ENCODE measurements around the gene B4GALNT1.
"Not testable (repeated sequence)": the region's sequence is repeated elsewhere in the genome, so short reads cannot be mapped to it uniquely, and the experiment has no call there.

Gene B4GALNT1

DNA sequence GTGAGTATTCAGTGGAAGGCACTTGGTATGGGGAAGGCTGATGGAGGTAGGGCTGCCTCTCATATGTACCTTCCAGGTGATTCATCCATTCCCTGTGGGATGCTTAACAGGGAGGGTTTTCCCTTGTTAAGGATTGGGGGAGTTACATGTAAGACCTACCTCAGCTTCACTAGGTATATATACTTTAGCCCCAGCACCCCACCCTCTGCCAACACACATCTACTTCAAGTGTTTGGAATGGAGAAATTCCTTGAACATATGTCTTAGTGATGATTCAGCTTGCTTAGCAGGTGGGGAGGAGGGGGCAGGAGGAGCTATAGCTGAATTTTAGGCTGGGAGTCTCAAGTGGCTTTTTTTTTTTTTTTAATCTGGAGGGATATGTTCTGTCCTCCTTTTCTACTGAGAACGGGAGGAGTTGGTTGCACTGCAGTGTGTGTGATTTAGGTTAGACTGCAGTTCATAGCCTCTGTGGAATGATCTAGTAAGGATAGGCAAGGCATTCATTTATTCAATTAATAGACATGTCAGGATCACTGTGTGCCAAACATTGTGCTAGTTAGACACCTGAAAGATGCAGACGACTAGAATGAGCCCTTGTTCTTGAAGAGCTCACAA, 40.3 kb downstream of the B4GALNT1 start:
- Histone ChIP-seq H3K9ac (no peak overlapping the region), H3K4me2 (ENCODE audit: low read length) (no peak overlapping the region), H3K4me1 (no peaks in the 10 kb centered on the region), H3K27ac (no peak overlapping the region), H3K27me3 (ENCODE audit: control insufficient read depth, insufficient read depth, low read length) (no peaks in the 10 kb centered on the region), H2AFZ (no peak overlapping the region), H3K36me3 (ENCODE audit: control insufficient read depth, insufficient read depth, low read length) (no peaks in the 10 kb centered on the region), H3K4me3 (ENCODE audit: low read depth, low read length) (no peak overlapping the region), H3K9me3 (ENCODE audit: control insufficient read depth, low read length) (no peaks in the 10 kb centered on the region), H3K79me2 (no peaks in the 10 kb centered on the region)
- TF ChIP-seq, protein P1, sequence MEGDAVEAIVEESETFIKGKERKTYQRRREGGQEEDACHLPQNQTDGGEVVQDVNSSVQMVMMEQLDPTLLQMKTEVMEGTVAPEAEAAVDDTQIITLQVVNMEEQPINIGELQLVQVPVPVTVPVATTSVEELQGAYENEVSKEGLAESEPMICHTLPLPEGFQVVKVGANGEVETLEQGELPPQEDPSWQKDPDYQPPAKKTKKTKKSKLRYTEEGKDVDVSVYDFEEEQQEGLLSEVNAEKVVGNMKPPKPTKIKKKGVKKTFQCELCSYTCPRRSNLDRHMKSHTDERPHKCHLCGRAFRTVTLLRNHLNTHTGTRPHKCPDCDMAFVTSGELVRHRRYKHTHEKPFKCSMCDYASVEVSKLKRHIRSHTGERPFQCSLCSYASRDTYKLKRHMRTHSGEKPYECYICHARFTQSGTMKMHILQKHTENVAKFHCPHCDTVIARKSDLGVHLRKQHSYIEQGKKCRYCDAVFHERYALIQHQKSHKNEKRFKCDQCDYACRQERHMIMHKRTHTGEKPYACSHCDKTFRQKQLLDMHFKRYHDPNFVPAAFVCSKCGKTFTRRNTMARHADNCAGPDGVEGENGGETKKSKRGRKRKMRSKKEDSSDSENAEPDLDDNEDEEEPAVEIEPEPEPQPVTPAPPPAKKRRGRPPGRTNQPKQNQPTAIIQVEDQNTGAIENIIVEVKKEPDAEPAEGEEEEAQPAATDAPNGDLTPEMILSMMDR (IDR thresholded peaks at IDR 0.05): no peak

DNA sequence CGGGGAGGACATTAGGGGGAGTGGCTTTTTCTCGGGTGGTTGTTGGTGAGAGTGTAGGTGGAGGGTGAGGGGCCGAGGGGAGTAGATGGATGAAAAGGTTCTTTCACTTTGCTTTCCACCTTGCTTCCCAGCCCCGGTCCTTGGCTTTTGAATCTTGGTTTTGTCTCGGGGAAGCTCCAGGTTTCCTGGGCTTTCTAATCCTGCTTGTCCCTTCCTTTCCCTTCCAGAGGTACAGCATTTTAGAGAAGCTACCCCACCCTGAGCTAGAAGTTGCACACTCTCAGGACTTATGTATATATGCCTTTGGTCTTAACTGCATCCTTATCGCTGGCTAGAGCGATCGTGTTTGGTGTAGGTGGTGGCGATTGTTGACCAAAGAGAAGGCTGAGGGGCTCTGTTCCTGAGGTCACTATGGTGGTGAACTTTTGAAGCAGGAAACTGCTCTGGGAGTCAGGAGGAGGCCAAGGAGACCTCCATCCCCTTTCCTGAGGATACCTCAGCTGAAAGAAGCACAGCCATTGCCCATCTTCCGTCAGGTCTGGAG, 41.1 kb downstream of the B4GALNT1 start:
- Histone ChIP-seq H3K4me1 (no peaks in the 10 kb centered on the region), H3K27ac (peak overlapping the region; percentile 71), H3K4me3 (ENCODE audit: low read depth, low read length) (peak overlapping the region; percentile 96), H3K9me3 (ENCODE audit: control insufficient read depth, low read length) (no peaks in the 10 kb centered on the region), H3K9ac (no peak overlapping the region), H2AFZ (peak overlapping the region; percentile 96), H3K27me3 (ENCODE audit: control insufficient read depth, insufficient read depth, low read length) (no peaks in the 10 kb centered on the region), H3K4me2 (ENCODE audit: low read length) (peak overlapping the region; percentile 89), H3K79me2 (no peaks in the 10 kb centered on the region), H3K36me3 (ENCODE audit: control insufficient read depth, insufficient read depth, low read length) (no peaks in the 10 kb centered on the region)
- TF ChIP-seq, protein P1 (IDR thresholded peaks at IDR 0.05): no peak

DNA sequence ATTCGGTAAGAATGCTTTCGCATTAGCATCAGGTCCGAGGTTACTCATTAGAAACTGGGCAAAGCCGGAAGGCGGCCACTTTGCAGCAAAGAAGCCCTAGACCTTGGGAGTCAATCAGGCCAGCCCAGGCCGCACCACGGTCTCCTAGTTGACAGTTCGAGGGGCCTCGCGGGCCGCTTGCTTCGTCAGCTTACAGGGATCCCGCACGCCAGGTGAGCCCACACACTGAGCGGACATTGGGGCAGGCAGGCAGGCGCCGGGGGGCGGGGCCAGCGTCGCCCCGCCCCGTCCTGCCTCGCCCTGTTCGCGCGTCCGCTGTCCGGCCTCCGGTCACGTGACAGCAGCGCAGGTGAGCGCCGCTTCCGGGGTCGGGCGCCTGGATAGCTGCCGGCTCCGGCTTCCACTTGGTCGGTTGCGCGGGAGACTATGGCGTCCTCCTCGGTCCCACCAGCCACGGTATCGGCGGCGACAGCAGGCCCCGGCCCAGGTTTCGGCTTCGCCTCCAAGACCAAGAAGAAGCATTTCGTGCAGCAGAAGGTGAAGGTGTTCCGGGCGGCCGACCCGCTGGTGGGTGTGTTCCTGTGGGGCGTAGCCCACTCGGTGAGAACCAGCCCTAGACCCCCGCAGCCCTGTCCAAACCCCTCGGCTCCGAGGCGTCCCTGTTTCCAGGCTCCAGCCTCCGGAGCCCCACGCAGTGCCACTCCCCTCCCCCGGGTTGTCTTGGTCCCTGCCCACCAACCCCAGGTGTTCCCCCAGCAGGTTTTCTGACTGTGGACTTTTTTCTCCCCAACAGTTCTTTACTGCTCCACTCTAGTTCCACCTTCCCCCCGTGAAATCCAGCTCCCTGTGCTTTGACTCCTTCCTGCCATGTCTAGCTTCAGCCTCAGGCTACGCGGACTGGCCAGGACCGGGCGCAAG, 41.9 kb downstream of the B4GALNT1 start, which contains the start of gene PIP4K2C:
TSS of gene PIP4K2C (plus strand) at position 329 of the 918 bp plus-strand sequence. CDS start at position 427, 98 bp downstream.
- no peaks in the 10 kb centered on the region for H3K36me3 ChIP-seq (ENCODE audit: control insufficient read depth, insufficient read depth, low read length)
- peak within 1 kb of the TSS; percentile 89 for H3K4me2 ChIP-seq (ENCODE audit: low read length)
- H3K4me3 ChIP-seq (ENCODE audit: low read depth, low read length): peak within 1 kb of the TSS; percentile 96
- no peaks in the 10 kb centered on the region for H3K4me1 ChIP-seq
- H3K79me2 ChIP-seq: no peaks in the 10 kb centered on the region
- TF ChIP-seq, protein P1 (IDR thresholded peaks at IDR 0.05): no peak
- peak within 1 kb of the TSS; percentile 96 for H2AFZ ChIP-seq
- no peaks in the 10 kb centered on the region for H3K9me3 ChIP-seq (ENCODE audit: control insufficient read depth, low read length)
- no peaks in the 10 kb centered on the region for H3K27me3 ChIP-seq (ENCODE audit: control insufficient read depth, insufficient read depth, low read length)
- no peak within 1 kb of the TSS for H3K9ac ChIP-seq
- peak within 1 kb of the TSS; percentile 71 for H3K27ac ChIP-seq

DNA sequence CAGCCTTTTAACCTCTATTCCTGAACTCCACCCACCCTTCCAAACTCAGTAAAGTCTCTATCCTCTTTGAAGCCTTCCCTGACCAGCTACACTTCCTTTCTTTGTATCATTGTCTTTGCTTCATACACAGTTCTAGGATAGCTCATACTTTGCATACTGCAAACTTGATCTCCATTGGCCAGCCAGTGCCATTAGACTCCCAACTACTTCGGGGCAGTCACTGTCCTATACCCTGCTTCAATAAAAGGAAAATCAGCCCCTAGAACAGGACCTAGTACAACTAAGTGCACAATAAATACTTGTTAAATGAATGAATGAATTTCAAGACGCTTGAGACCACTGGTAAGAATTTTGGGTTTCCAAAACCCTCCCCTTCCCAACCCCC, 42.5 kb downstream of the B4GALNT1 start:
- Histone ChIP-seq H3K9ac (no peak overlapping the region), H3K27ac (peak overlapping the region; percentile 71), H3K79me2 (no peaks in the 10 kb centered on the region), H3K9me3 (ENCODE audit: control insufficient read depth, low read length) (no peaks in the 10 kb centered on the region), H3K4me3 (ENCODE audit: low read depth, low read length) (peak overlapping the region; percentile 96), H3K4me1 (no peaks in the 10 kb centered on the region), H3K27me3 (ENCODE audit: control insufficient read depth, insufficient read depth, low read length) (no peaks in the 10 kb centered on the region), H2AFZ (peak overlapping the region; percentile 96), H3K36me3 (ENCODE audit: control insufficient read depth, insufficient read depth, low read length) (no peaks in the 10 kb centered on the region), H3K4me2 (ENCODE audit: low read length) (peak overlapping the region; percentile 89)
- TF ChIP-seq, protein P1 (IDR thresholded peaks at IDR 0.05): no peak

DNA sequence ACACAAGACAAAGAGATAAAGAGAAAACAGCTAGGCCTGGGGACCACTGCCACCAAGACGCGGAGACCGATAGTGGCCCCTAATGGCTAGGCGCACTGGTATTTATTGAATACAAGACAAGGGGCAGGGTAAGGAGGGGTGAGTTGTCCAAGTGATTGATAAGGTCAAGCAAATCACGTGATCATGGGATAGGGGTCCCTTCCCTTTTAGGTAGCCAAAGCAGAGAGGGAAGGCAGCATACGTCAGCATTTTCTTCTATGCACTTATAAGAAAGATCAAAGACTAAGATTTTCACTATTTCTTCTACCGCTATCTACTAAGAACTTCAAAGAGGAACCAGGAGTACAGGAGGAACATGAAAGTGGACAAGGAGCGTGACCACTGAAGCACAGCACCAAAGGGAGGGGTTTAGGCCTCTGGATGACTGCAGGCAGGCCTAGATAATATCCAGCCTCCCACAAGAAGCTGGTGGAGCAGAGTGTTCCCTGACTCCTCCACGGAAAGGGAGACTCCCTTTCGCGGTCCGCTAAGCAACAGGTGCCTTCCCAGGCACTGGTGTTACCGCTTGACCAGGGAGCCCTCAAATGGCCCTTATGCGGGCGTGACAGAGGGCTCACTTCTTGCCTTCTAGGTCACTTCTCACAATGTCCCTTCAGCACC, 43.9 kb downstream of the B4GALNT1 start:
- not testable (repeated sequence) for H3K9ac ChIP-seq; H3K79me2 ChIP-seq; H2AFZ ChIP-seq; H3K27me3 ChIP-seq (ENCODE audit: control insufficient read depth, insufficient read depth, low read length); H3K9me3 ChIP-seq (ENCODE audit: control insufficient read depth, low read length); H3K4me3 ChIP-seq (ENCODE audit: low read depth, low read length); H3K4me1 ChIP-seq; H3K36me3 ChIP-seq (ENCODE audit: control insufficient read depth, insufficient read depth, low read length); H3K27ac ChIP-seq; H3K4me2 ChIP-seq (ENCODE audit: low read length)
